H1 (cell line): ENCODE data around the gene HOXA6. TPM values are rescaled to one million over a fixed set of nuclear protein-coding genes. Genes with fewer than 3 reads are reported as not detected.
A peak's percentile ranks its signal among the peaks of the same experiment; 100 is the strongest.

ENCODE experiments used
- CTCF ChIA-PET: fragments of 300-600 bp; sonication (Branson Sonifier 250); formaldehyde crosslinking; loops from one replicate; lab custom pipeline; 2021; ENCODE audit not compliant: partially characterized antibody; lab: Charles Lee
- POLR2A ChIA-PET: fragments of 300-600 bp; sonication (Branson Sonifier 250); formaldehyde crosslinking; loops from one replicate; lab custom pipeline; 2021; ENCODE audit warnings: inconsistent platforms; ENCODE audit not compliant: partially characterized antibody; lab: Charles Lee
- DNase-seq, 2 experiments: peaks; one replicate each; pipeline versions ENCODE4 v3.0.0 to v3.0.0-alpha.2; 2010 to 2022; ENCODE audit warnings: low spot score in 2 of 2, low read depth in 1 of 2, mixed read lengths in 1 of 2
- FAIRE-seq: peaks from 2 replicates; lab custom pipeline; 2011; peaks lifted over from hg19 to GRCh38; lab: Jason Lieb, UNC
- H2AFZ ChIP-seq: 2 replicates; pipeline ENCODE4 v1.8.1; 2012; ENCODE audit warnings: low read length, inconsistent platforms
- H2AK5ac ChIP-seq: 2 replicates; pipeline ENCODE4 v1.6.1; 2013; ENCODE audit warnings: low read depth, low read length
- H2BK120ac ChIP-seq: replicated peaks from 2 replicates; pipeline ENCODE3; 2013; ENCODE audit warnings: low read depth, low read length, inconsistent platforms
- H2BK12ac ChIP-seq: 2 replicates; pipeline ENCODE4 v1.6.1; 2013; ENCODE audit warnings: low read depth, low read length
- H2BK15ac ChIP-seq: 2 replicates; pipeline ENCODE4 v1.6.1; 2013; ENCODE audit warnings: low read length
- H2BK20ac ChIP-seq: 2 replicates; pipeline ENCODE4 v1.6.1; 2013; ENCODE audit warnings: low read length
- H2BK5ac ChIP-seq: 2 replicates; pipeline ENCODE4 v1.6.1; 2013; ENCODE audit warnings: low read depth, low read length
- H3K14ac ChIP-seq: 2 replicates; pipeline ENCODE4 v1.6.1; 2013; ENCODE audit warnings: inconsistent platforms; ENCODE audit not compliant: insufficient read length
- H3K18ac ChIP-seq: 2 replicates; pipeline ENCODE4 v1.6.1; 2013; ENCODE audit warnings: low read length; ENCODE audit errors: extremely low read depth
- H3K23ac ChIP-seq: 2 replicates; pipeline ENCODE4 v1.6.1; 2013; ENCODE audit warnings: inconsistent platforms; ENCODE audit not compliant: insufficient read length
- H3K23me2 ChIP-seq: 2 replicates; pipeline ENCODE4 v1.6.1; 2013; ENCODE audit warnings: low read depth, low read length
- H3K27ac ChIP-seq: 2 replicates; pipeline ENCODE4 v1.6.1; 2011; ENCODE audit warnings: low read depth, low read length, inconsistent platforms
- H3K27me3 ChIP-seq, 4 experiments: replicated peaks in 1 of 4; 1 replicate in 1 of 4; 2 replicates in 3 of 4; pipeline versions ENCODE4 v1.6.1 to v1.8.1; 2011 to 2013; ENCODE audit warnings: low read length in 3 of 4, mild to moderate bottlenecking in 3 of 4, inconsistent platforms in 2 of 4, mixed read lengths in 2 of 4, moderate library complexity in 1 of 4; ENCODE audit not compliant: control insufficient read depth in 3 of 4, insufficient read depth in 3 of 4; ENCODE audit errors: extremely low read depth in 1 of 4
- H3K36me3 ChIP-seq, 4 experiments: 2 replicates each; pipeline versions ENCODE4 v1.6.1 to v1.8.1; 2011 to 2013; ENCODE audit warnings: mild to moderate bottlenecking in 4 of 4, low read length in 3 of 4, moderate library complexity in 2 of 4, control low read depth in 1 of 4, inconsistent platforms in 1 of 4; ENCODE audit not compliant: insufficient read depth in 4 of 4, control insufficient read depth in 2 of 4
- H3K4ac ChIP-seq: replicated peaks from 2 replicates; pipeline ENCODE3; 2013; ENCODE audit warnings: low read length, low read depth, mixed read lengths, inconsistent platforms; ENCODE audit not compliant: insufficient read length
- H3K4me1 ChIP-seq, 4 experiments: replicated peaks in 1 of 4; 1 replicate in 1 of 4; 2 replicates in 3 of 4; pipeline versions ENCODE4 v1.6.1 to v1.8.1; 2011 to 2013; ENCODE audit warnings: low read length in 3 of 4, inconsistent platforms in 2 of 4, mixed read lengths in 1 of 4; ENCODE audit not compliant: insufficient read depth in 4 of 4, control insufficient read depth in 3 of 4
- H3K4me2 ChIP-seq, 2 experiments: 2 replicates each; pipeline versions ENCODE4 v1.6.1 to v1.8.1; 2011 to 2013; ENCODE audit warnings: low read depth in 2 of 2, low read length in 2 of 2, control low read depth in 1 of 2, inconsistent platforms in 1 of 2, mild to moderate bottlenecking in 1 of 2; ENCODE audit not compliant: insufficient read depth in 1 of 2
- H3K4me3 ChIP-seq, 4 experiments: fragments of 200-600, 300-600 bp in 1 of 4; sonication (generic), shearing (Covaris generic), sonication (Bioruptor Twin) in 1 of 4; 2 replicates each; pipeline versions ENCODE4 v1.5.1 to v1.8.1; 2011 to 2016; ENCODE audit warnings: low read length in 4 of 4, low read depth in 3 of 4, control low read depth in 2 of 4, inconsistent platforms in 2 of 4, mild to moderate bottlenecking in 2 of 4, mixed read lengths in 1 of 4, moderate library complexity in 1 of 4; ENCODE audit not compliant: insufficient read depth in 2 of 4; ENCODE audit errors: extremely low read depth in 1 of 4
- H3K56ac ChIP-seq: replicated peaks from 2 replicates; pipeline ENCODE3; 2013; ENCODE audit warnings: low read depth, mild to moderate bottlenecking, mixed read lengths, low read length, inconsistent platforms; ENCODE audit not compliant: insufficient read length
- H3K79me1 ChIP-seq: 2 replicates; pipeline ENCODE4 v1.6.1; 2013; ENCODE audit warnings: low read depth, low read length, control low read depth
- H3K79me2 ChIP-seq, 2 experiments: 2 replicates each; pipeline versions ENCODE4 v1.6.1 to v1.8.1; 2012 to 2013; ENCODE audit warnings: low read length in 2 of 2, mild to moderate bottlenecking in 2 of 2, inconsistent platforms in 1 of 2; ENCODE audit not compliant: insufficient read depth in 2 of 2, control insufficient read depth in 1 of 2
- H3K9ac ChIP-seq, 4 experiments: replicated peaks in 1 of 4; 1 replicate in 1 of 4; 2 replicates in 3 of 4; pipeline versions ENCODE4 v1.6.1 to v1.8.1; 2011 to 2013; ENCODE audit warnings: low read depth in 3 of 4, low read length in 3 of 4, control low read depth in 2 of 4, mild to moderate bottlenecking in 2 of 4, moderate library complexity in 2 of 4, inconsistent platforms in 1 of 4; ENCODE audit errors: extremely low read depth in 1 of 4
- H3K9me3 ChIP-seq, 2 experiments: 2 replicates each; pipeline versions ENCODE4 v1.6.1 to v1.8.1; 2012 to 2013; ENCODE audit warnings: mild to moderate bottlenecking in 2 of 2, moderate library complexity in 2 of 2, control low read depth in 1 of 2, inconsistent platforms in 1 of 2, low read depth in 1 of 2, low read length in 1 of 2, mixed read lengths in 1 of 2; ENCODE audit not compliant: insufficient read depth in 2 of 2
- H4K20me1 ChIP-seq, 2 experiments: replicated peaks in 1 of 2; 2 replicates each; pipeline versions ENCODE3 to v1.8.1; 2011 to 2013; ENCODE audit warnings: inconsistent platforms in 2 of 2, low read length in 2 of 2, mild to moderate bottlenecking in 1 of 2; ENCODE audit not compliant: insufficient read depth in 2 of 2, control insufficient read depth in 1 of 2
- H4K5ac ChIP-seq: 2 replicates; pipeline ENCODE4 v1.6.1; 2013; ENCODE audit warnings: low read length, low read depth, mixed read lengths, inconsistent platforms; ENCODE audit not compliant: insufficient read length
- H4K8ac ChIP-seq: 2 replicates; pipeline ENCODE4 v1.8.0; 2013; ENCODE audit warnings: mild to moderate bottlenecking, moderate library complexity, low read length, inconsistent platforms; ENCODE audit not compliant: insufficient read depth; ENCODE audit errors: extremely low read depth
- H4K91ac ChIP-seq: replicated peaks from 2 replicates; pipeline ENCODE3; 2013; ENCODE audit warnings: low read length, mixed read lengths, inconsistent platforms; ENCODE audit not compliant: insufficient read length
- CBX8 ChIP-seq: fragments of 300-800, 300-1000 bp; sonication (generic); IDR thresholded peaks from 2 replicates; pipeline ENCODE4 v1.7.1; 2016; ENCODE audit warnings: low read depth, low read length, borderline replicate concordance
- RXRA ChIP-seq: IDR thresholded peaks from 2 replicates; pipeline ENCODE4 v1.6.1; 2011; ENCODE audit warnings: low read depth, mild to moderate bottlenecking, low read length, moderate library complexity; ENCODE audit not compliant: insufficient read depth
- WGBS, 2 experiments: shearing (Covaris generic) in 1 of 2; methylation state at CpG; one replicate each; pipeline versions ENCODE4 v1.1.6 to v1.1.7; 2013 to 2015; ENCODE audit warnings: low lambda C conversion rate in 2 of 2, mixed read lengths in 2 of 2, inconsistent platforms in 1 of 2, low coverage in 1 of 2, missing lambda C conversion rate in 1 of 2; ENCODE audit not compliant: insufficient replicate concordance in 2 of 2, insufficient coverage in 1 of 2, insufficient read length in 1 of 2; ENCODE audit errors: extremely low coverage in 1 of 2, missing lambda C conversion rate in 1 of 2; 5-methylcytosine and 5-hydroxymethylcytosine counted together
- polyA plus RNA-seq, 7 experiments: library from polyadenylated mRNA; depleted of rRNA in 3 of 7; stranded (reverse) in 5 of 7; unstranded in 2 of 7; fragments of >200 nt in 5 of 7; fragments of 200-250 nt in 2 of 7; gene quantifications; 1 replicate in 5 of 7; 2 replicates in 1 of 7; 4 replicates in 1 of 7; pipeline versions ENCODE4 v1.2.1 to v1.2.3, GENCODE V29; 2011 to 2013; ENCODE audit warnings: missing spikeins in 2 of 7, mixed read lengths in 2 of 7
- total RNA-seq: library from RNA; stranded (reverse); fragmentation: NEBNext Ultra II Directional; extraction: Animal tissue kit (Norgen Biotek cat#: 25700); gene quantifications from 2 replicates; pipeline ENCODE4 v1.2.1, GENCODE V29; 2021

The HOXA6 gene
- total and polyA plus RNA-seq, 2 of the 8 experiments (the other 6 are each of a cell fraction or from before 2014, with no cell fraction given): not detected

GRCh38 chr7:27121684-27122076 lies 25.9 kb downstream of the HOXA6 start:
- Histone ChIP-seq H3K4me3 (no peak overlapping the region), H3K23ac (no peak overlapping the region), H2AK5ac (no peak overlapping the region), H3K4me1 (peaks cover 0 to 2% (median 0%) of the 10 kb centered on the region in 4 experiments; a peak in 1 of 7 replicates), H4K8ac (no peak overlapping the region), H2BK20ac (no peak overlapping the region), H4K5ac (no peak overlapping the region), H3K36me3 (no peaks in the 10 kb centered on the region), H2BK5ac (no peak overlapping the region), H2BK120ac (no peak overlapping the region), H2BK15ac (no peak overlapping the region), H3K56ac (no peak overlapping the region), H4K20me1 (peaks cover 29 to 32% of the 10 kb centered on the region in 2 experiments), H3K18ac (no peak overlapping the region), H4K91ac (no peak overlapping the region), H3K27ac (no peak overlapping the region), H3K14ac (no peak overlapping the region), H3K4me2 (no peak overlapping the region), H3K79me2 (no peaks in the 10 kb centered on the region), H2AFZ (no peak overlapping the region), H3K79me1 (no peaks in the 10 kb centered on the region), H2BK12ac (no peak overlapping the region), H3K4ac (no peak overlapping the region), H3K23me2 (no peaks in the 10 kb centered on the region; the same call in 1 of the 2 replicates), H3K9ac (no peak overlapping the region), H3K9me3 (no peaks in the 10 kb centered on the region), H3K27me3 (peaks cover 100% of the 10 kb centered on the region in 4 experiments)
- no peak for FAIRE-seq
- WGBS, 2 experiments: 34% methylated on average over 7 of the region's 7 CpGs; no CpG with 5 or more reads in 1 of the 2 experiments
- TF ChIP-seq CBX8 (peak; percentile 53; the same call in 1 of the 2 replicates), RXRA (no peak)
- ChIA-PET CTCF (interaction anchor here (1.1 kb wide), 1 partner anchor 39 kb away, joined by 3 read pairs; no protein-coding TSS in a partner anchor), POLR2A (no interaction called here)
- no peak for DNase-seq
